GM08714 (cell line): ENCODE data around the gene NCR1.
"Not testable (repeated sequence)": the region's sequence is repeated elsewhere in the genome, so short reads cannot be mapped to it uniquely, and the experiment has no call there.

Source experiments
- H3K4me3 ChIP-seq: fragments of 200-500 bp; sonication (Bioruptor generic); 2 replicates; pipeline ENCODE4 v1.5.1; 2014; ENCODE audit warnings: mild to moderate bottlenecking, low read length, inconsistent platforms
- ZNF274 ChIP-seq: IDR thresholded peaks from 2 replicates; pipeline ENCODE4 v1.6.1; 2012; ENCODE audit warnings: mild to moderate bottlenecking, low read depth, low read length

Gene NCR1

GRCh38 chr19:54902061-54902460 is 3.9 kb upstream of the NCR1 start:
- no peak for TF ChIP-seq ZNF274
- H3K4me3 ChIP-seq = no peak overlapping the region

GRCh38 chr19:54903303-54903702 is 2.6 kb upstream of the NCR1 start:
- no peak overlapping the region for H3K4me3 ChIP-seq
- no peak for TF ChIP-seq ZNF274

- H3K4me3 ChIP-seq = not testable (repeated sequence)
Measured at GRCh38 chr19:54904261-54904660, 1.7 kb upstream of the NCR1 start.

- H3K4me3 ChIP-seq = no peak overlapping the region
- TF ChIP-seq ZNF274 = no peak
Measured at GRCh38 chr19:54905421-54905802, 536 bp upstream of the NCR1 start.

- TF ChIP-seq ZNF274 = no peak
- H3K4me3 ChIP-seq = no peak overlapping the region
Measured at GRCh38 chr19:54906819-54907218, 871 bp downstream of the NCR1 start.

GRCh38 chr19:54907899-54908298 is 2.0 kb downstream of the NCR1 start:
- H3K4me3 ChIP-seq = not testable (repeated sequence)

- TF ChIP-seq ZNF274 = no peak
- no peak overlapping the region for H3K4me3 ChIP-seq
Measured at GRCh38 chr19:54916822-54917221, 10.9 kb downstream of the NCR1 start.

- no peak overlapping the region for H3K4me3 ChIP-seq
- no peak for TF ChIP-seq ZNF274
Measured at GRCh38 chr19:54918499-54918898, 12.6 kb downstream of the NCR1 start.

- H3K4me3 ChIP-seq = not testable (repeated sequence)
Measured at GRCh38 chr19:54919646-54920563, 14.0 kb downstream of the NCR1 start.

- TF ChIP-seq ZNF274 = no peak
- H3K4me3 ChIP-seq = no peak overlapping the region
Measured at GRCh38 chr19:54921082-54921481, 15.1 kb downstream of the NCR1 start.

GRCh38 chr19:54923276-54923675 is 17.3 kb downstream of the NCR1 start:
- H3K4me3 ChIP-seq = no peak overlapping the region
- TF ChIP-seq ZNF274 = no peak

GRCh38 chr19:54928299-54928698 is 22.4 kb downstream of the NCR1 start:
- no peak for TF ChIP-seq ZNF274
- H3K4me3 ChIP-seq = no peak overlapping the region

- H3K4me3 ChIP-seq = no peak overlapping the region
- TF ChIP-seq ZNF274 = no peak
Measured at GRCh38 chr19:54937926-54938325, 32.0 kb downstream of the NCR1 start.

GRCh38 chr19:54938906-54939305 is 33.0 kb downstream of the NCR1 start:
- no peak overlapping the region for H3K4me3 ChIP-seq
- TF ChIP-seq ZNF274 = no peak

GRCh38 chr19:54939538-54939937 is 33.6 kb downstream of the NCR1 start:
- not testable (repeated sequence) for H3K4me3 ChIP-seq

- not testable (repeated sequence) for H3K4me3 ChIP-seq
Measured at GRCh38 chr19:54943772-54944361, 37.9 kb downstream of the NCR1 start.
